ENCODE results near the gene MAMDC4.
"Not testable (repeated sequence)": the region's sequence is repeated elsewhere in the genome, so short reads cannot be mapped to it uniquely, and the experiment has no call there.

DNA sequence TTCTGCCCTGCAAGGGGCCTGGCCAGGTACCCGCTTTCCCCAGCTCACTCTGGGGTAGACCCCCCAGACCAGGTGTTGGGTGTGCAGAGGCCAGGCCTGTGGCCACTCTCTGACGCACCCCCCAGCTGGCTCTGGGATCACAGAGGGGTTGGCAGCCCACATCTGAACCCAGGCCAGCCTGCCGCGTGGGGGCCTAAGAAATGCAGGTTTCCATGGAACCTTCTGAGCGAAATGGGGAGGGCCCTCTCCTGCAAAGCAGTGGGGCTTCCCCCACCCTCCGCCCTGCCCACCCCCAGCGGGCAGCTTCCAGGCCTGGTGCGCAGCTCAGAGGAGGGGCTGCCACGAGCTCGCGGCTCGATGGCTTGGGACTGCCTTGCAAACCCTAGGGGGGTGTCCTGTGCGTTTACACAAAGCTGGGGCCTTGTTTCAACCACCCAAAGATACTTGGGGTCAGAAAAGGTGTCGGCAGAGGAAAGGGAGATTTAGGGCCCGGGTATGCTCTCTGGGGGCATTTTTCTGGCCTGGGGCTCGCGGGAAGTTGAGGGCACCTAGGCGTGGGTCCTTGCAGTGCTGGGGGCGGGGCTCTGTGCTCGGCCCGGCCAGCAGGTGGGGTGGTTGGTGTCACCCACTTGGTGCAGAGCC lies 8.9 kb upstream of the MAMDC4 start:
- TF ChIP-seq, protein P1, sequence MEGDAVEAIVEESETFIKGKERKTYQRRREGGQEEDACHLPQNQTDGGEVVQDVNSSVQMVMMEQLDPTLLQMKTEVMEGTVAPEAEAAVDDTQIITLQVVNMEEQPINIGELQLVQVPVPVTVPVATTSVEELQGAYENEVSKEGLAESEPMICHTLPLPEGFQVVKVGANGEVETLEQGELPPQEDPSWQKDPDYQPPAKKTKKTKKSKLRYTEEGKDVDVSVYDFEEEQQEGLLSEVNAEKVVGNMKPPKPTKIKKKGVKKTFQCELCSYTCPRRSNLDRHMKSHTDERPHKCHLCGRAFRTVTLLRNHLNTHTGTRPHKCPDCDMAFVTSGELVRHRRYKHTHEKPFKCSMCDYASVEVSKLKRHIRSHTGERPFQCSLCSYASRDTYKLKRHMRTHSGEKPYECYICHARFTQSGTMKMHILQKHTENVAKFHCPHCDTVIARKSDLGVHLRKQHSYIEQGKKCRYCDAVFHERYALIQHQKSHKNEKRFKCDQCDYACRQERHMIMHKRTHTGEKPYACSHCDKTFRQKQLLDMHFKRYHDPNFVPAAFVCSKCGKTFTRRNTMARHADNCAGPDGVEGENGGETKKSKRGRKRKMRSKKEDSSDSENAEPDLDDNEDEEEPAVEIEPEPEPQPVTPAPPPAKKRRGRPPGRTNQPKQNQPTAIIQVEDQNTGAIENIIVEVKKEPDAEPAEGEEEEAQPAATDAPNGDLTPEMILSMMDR (IDR thresholded peaks at IDR 0.05): peak in 1 of 3 experiments; percentile 9
- not testable (repeated sequence) for TF ChIP-seq POLR2A (IDR thresholded peaks at IDR 0.05); POLR2AphosphoS5 (IDR thresholded peaks at IDR 0.05; ENCODE audit: insufficient read depth in 1 of 2, low read depth in 1 of 2)
